Prostate gland (tissue), 2 donors: ENCODE data around the gene ZXDC. TPM values are rescaled to one million over a fixed set of nuclear protein-coding genes. Genes with fewer than 3 reads are reported as not detected.
A peak's percentile ranks its signal among the peaks of the same experiment; 100 is the strongest.

Source experiments
- DNase-seq: peaks from one replicate; pipeline ENCODE4 v3.0.0-alpha.2; 2019; ENCODE audit warnings: low spot score
- H3K27ac ChIP-seq, 2 donors: fragments of 200-600 bp; sonication (generic); 2 replicates each; pipeline ENCODE4 v1.5.1; 2017 to 2019
- H3K27me3 ChIP-seq: fragments of 200-600 bp; sonication (generic); replicated peaks from 2 replicates; pipeline ENCODE4 v1.5.1; 2019; ENCODE audit not compliant: insufficient read depth
- H3K36me3 ChIP-seq, 2 donors: fragments of 200-600 bp; sonication (generic); 1 replicate in 1 of 2; 2 replicates in 1 of 2; pipeline versions ENCODE4 v1.5.1 to v1.8.1; 2017 to 2019
- H3K4me1 ChIP-seq: fragments of 200-600 bp; sonication (generic); replicated peaks from 2 replicates; pipeline ENCODE4 v1.5.1; 2019
- H3K4me3 ChIP-seq, 2 donors: fragments of 200-600 bp; sonication (generic); 2 replicates each; pipeline ENCODE4 v1.5.1; 2017 to 2019
- H3K9me3 ChIP-seq: fragments of 200-600 bp; sonication (generic); 2 replicates; pipeline ENCODE4 v1.5.1; 2017
- POLR2A ChIP-seq: fragments of 450-650 bp; IDR thresholded peaks from one replicate; pipeline ENCODE4 v1.6.1; 2016; ENCODE audit warnings: antibody characterized with exemption, mild to moderate bottlenecking
- POLR2AphosphoS5 ChIP-seq: sonication (generic); formaldehyde crosslinking; IDR thresholded peaks from one replicate; pipeline ENCODE4 v1.6.1; 2017; ENCODE audit warnings: antibody characterized with exemption
- WGBS: methylation state at CpG from one replicate; pipeline ENCODE4 v1.1.5; 2018; 5-methylcytosine and 5-hydroxymethylcytosine counted together
- intact Hi-C: fragments of 100-400 bp; cut with DNase I; formaldehyde crosslinking; loops from one replicate; pipeline ENCODE4 v1.14.2; 2022
- total RNA-seq, 2 donors: library from RNA; depleted of rRNA; stranded (reverse); fragments of >200 nt; gene quantifications; one replicate each; pipeline ENCODE4 v1.1.0, GENCODE V29; 2016
- TF ChIP-seq, protein P1 (sequence below), 4 experiments: fragments of 200-600 bp in 2 of 4; fragments of 450-650 bp in 2 of 4; sonication (generic) in 2 of 4; IDR thresholded peaks; 1 replicate in 3 of 4; 2 replicates in 1 of 4; pipeline ENCODE4 v1.5.1; 2016 to 2019; ENCODE audit warnings: antibody characterized with exemption in 4 of 4, mild to moderate bottlenecking in 2 of 4, moderate library complexity in 2 of 4

ZXDC gene
- total RNA-seq, 2 donors from 2014 or later, result 47.7 to 87.0 TPM

DNA sequence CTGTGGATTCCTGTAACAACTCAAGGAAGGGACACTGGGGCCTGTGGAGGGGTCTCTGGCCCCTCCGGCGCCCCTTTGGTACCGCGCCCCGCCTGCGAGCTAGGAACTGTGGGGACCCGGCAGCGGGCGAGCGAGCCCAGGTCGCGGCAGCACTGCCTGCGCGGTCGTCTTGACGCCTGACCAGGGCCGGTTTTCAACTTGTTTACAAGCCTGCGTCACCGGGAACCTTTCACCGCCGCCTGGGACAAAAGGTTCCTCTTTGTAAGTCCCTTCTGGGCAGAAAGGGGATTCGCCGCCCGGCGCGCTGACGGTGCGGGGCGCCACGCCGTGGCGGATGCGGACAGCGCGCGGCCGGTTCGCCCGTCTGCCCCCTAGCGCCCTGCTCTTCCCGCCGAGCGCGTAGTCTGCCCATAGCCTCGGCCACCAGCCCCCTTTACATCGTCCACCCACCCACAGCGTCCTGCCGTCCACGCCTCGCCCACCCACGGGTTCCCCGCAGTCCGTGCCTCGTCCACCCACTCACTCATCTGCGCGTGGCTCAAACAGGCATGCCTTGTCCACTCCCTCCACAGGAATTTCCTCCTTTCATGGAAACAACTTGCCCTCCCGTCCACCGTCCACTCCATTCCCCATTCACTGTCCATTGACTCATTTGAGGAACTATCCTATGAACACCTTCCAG lies 86.4 kb downstream of the ZXDC start:
- WGBS, result 3% methylated on average over 58 of the region's 58 CpGs
- H3K36me3 ChIP-seq, result no peaks in the 10 kb centered on the region
- intact Hi-C loops, result loop anchor here (1.0 to 5.0 kb wide), 3 partner anchors 33 to 257 kb away; no protein-coding TSS in a partner anchor

More for the DNA sequence above, 86.4 kb downstream of the ZXDC start:
- TF ChIP-seq, protein P1, sequence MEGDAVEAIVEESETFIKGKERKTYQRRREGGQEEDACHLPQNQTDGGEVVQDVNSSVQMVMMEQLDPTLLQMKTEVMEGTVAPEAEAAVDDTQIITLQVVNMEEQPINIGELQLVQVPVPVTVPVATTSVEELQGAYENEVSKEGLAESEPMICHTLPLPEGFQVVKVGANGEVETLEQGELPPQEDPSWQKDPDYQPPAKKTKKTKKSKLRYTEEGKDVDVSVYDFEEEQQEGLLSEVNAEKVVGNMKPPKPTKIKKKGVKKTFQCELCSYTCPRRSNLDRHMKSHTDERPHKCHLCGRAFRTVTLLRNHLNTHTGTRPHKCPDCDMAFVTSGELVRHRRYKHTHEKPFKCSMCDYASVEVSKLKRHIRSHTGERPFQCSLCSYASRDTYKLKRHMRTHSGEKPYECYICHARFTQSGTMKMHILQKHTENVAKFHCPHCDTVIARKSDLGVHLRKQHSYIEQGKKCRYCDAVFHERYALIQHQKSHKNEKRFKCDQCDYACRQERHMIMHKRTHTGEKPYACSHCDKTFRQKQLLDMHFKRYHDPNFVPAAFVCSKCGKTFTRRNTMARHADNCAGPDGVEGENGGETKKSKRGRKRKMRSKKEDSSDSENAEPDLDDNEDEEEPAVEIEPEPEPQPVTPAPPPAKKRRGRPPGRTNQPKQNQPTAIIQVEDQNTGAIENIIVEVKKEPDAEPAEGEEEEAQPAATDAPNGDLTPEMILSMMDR (IDR thresholded peaks at IDR 0.05), result peak; percentile 92 to 99 (median 98)
- TF ChIP-seq POLR2AphosphoS5, result peak; percentile 88
- TF ChIP-seq POLR2A, result peak; percentile 56
- Histone ChIP-seq H3K4me1 (no peaks in the 10 kb centered on the region), H3K27ac (peak overlapping the region; percentile 36 to 65), H3K27me3 (no peaks in the 10 kb centered on the region), H3K9me3 (no peaks in the 10 kb centered on the region), H3K4me3 (peak overlapping the region; percentile 16 to 20)
- peak; percentile 92 for DNase-seq

Other genes starting within 250 kb of the ZXDC start
- gene KLF15, start 118.5 kb downstream of the ZXDC start, total RNA-seq, result 10 to 100 TPM; 52.7 to 72.6 TPM
- 1 to 10 TPM in 1 of 2 donors, not detected in 1; 2.3 TPM for gene CFAP100, start 81.0 kb downstream of the ZXDC start, total RNA-seq
- gene UROC1, start 41.9 kb upstream of the ZXDC start, total RNA-seq, result under 1 TPM in 1 of 2 donors, not detected in 1; 0.17 TPM
- gene CHST13, start 48.3 kb upstream of the ZXDC start, total RNA-seq, result 1 to 10 TPM in 1 of 2 donors, not detected in 1; 6.9 TPM
- gene C3orf22, start 83.0 kb upstream of the ZXDC start, total RNA-seq, result 1 to 10 TPM in 1 of 2 donors, not detected in 1; 4.9 TPM
- gene TXNRD3, start 179.2 kb upstream of the ZXDC start, total RNA-seq, result 10 to 100 TPM; 14.4 to 20.7 TPM
- gene CHCHD6, start 228.3 kb upstream of the ZXDC start, total RNA-seq, result 10 to 100 TPM; 13.9 to 34.4 TPM